Activated CD8-positive, alpha-beta T cell treated with anti-CD3 and anti-CD28 coated beads for 36 hours (primary cell): Measurements from ENCODE around the gene CD247. TPM values are rescaled to one million over a fixed set of nuclear protein-coding genes. Genes with fewer than 3 reads are reported as not detected.

Experiments
- ATAC-seq: fragments of 200-7000 bp; cut with Tn5 transposase; one replicate; pipeline ENCODE4 v1.10.0; 2021; ENCODE audit warnings: mild to moderate bottlenecking, moderate library complexity
- CTCF ChIA-PET: fragments of 350-600 bp; sonication (Branson Sonifier 250); formaldehyde crosslinking; loops from one replicate; lab custom pipeline; 2021; ENCODE audit warnings: antibody characterized with exemption; lab: Charles Lee
- POLR2A ChIA-PET: fragments of 350-600 bp; sonication (Branson Sonifier 250); formaldehyde crosslinking; loops from one replicate; lab custom pipeline; 2021; ENCODE audit warnings: antibody characterized with exemption; lab: Charles Lee
- DNase-seq: peaks from one replicate; pipeline ENCODE4 v3.0.0-alpha.2; 2020
- H3K27ac Mint-ChIP-seq: one replicate; pipeline ENCODE4 v1.8.0; 2021; ENCODE audit warnings: mild to moderate bottlenecking, mixed read lengths
- H3K27me3 Mint-ChIP-seq: one replicate; pipeline ENCODE4 v1.8.0; 2021; ENCODE audit warnings: mixed read lengths
- H3K36me3 Mint-ChIP-seq: one replicate; pipeline ENCODE4 v1.8.0; 2021; ENCODE audit warnings: low read depth, mixed read lengths
- H3K4me1 Mint-ChIP-seq: one replicate; pipeline ENCODE4 v1.8.0; 2021; ENCODE audit warnings: low read depth, mixed read lengths
- H3K4me3 Mint-ChIP-seq: one replicate; pipeline ENCODE4 v1.8.0; 2021; ENCODE audit warnings: mild to moderate bottlenecking, moderate library complexity, mixed read lengths
- H3K9me3 Mint-ChIP-seq: one replicate; pipeline ENCODE4 v1.8.0; 2021; ENCODE audit warnings: mixed read lengths
- CTCF ChIP-seq: fragments of 200-600 bp; IDR thresholded peaks from one replicate; pipeline ENCODE4 v1.8.0; 2022; ENCODE audit warnings: antibody characterized with exemption, mild to moderate bottlenecking
- intact Hi-C: fragments of 100-400 bp; cut with micrococcal nuclease; formaldehyde crosslinking; loops from one replicate; pipeline ENCODE4 v1.10.0; 2022
- total RNA-seq, 2 experiments: library from RNA; stranded (reverse); gene quantifications; one replicate each; pipeline ENCODE4 v1.2.3, GENCODE V29; 2021

CD247 gene
- total RNA-seq, 2 experiments from 2014 or later, result 224 to 229 TPM

GRCh38 chr1:167546935-167547334 lies 28.6 kb upstream of the CD247 start:
- peaks cover 5% of the 10 kb centered on the region for H3K36me3 Mint-ChIP-seq
- H3K9me3 Mint-ChIP-seq, result no peaks in the 10 kb centered on the region
- H3K4me3 Mint-ChIP-seq, result no peak overlapping the region
- peaks cover 24% of the 10 kb centered on the region for H3K4me1 Mint-ChIP-seq
- H3K27me3 Mint-ChIP-seq, result no peaks in the 10 kb centered on the region
- DNase-seq (no peak), ATAC-seq (no peak)
- intact Hi-C loops, result no loop called here
- H3K27ac Mint-ChIP-seq, result no peak overlapping the region
- TF ChIP-seq CTCF, result no peak
- ChIA-PET POLR2A (no interaction called here), CTCF (interaction anchor here (2.0 kb wide), 1 partner anchor 9 kb away, joined by 9 read pairs; no protein-coding TSS in a partner anchor)

DNA sequence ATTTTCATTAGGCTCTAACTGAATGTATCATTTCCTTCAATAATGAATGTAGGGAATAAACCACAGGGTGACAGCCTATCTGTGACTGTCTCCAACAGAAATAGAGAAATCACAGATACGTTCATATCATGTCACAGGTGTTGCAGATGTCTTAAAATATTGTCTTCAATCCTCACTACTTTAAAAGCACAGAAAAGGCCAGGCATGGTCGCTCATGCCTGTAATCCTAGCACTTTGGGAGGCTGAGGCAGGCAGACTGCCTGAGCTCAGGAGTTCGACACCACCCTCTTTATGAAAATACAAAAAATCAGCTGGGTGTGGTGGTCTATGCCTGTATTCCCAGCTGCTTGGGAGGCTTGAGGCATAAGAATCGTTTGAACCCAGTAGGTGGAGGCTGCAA lies 27.0 kb upstream of the CD247 start:
- Mint-ChIP-seq H3K9me3 (no peaks in the 10 kb centered on the region), H3K4me3 (no peak overlapping the region), H3K27me3 (no peaks in the 10 kb centered on the region), H3K4me1 (peaks cover 23% of the 10 kb centered on the region), H3K27ac (no peak overlapping the region), H3K36me3 (peaks cover 5% of the 10 kb centered on the region)
- DNase-seq, result no peak
- no peak for TF ChIP-seq CTCF
- intact Hi-C loops, result no loop called here
- CTCF ChIA-PET, result interaction anchor here (2.0 to 7.6 kb wide), 2 partner anchors 11 to 15 kb away, joined by 9 to 94 read pairs; no protein-coding TSS in a partner anchor
- POLR2A ChIA-PET, result interaction anchor here (1.2 kb wide), 1 partner anchor 19 kb away, joined by 3 read pairs; no protein-coding TSS in a partner anchor
- ATAC-seq, result no peak

- Mint-ChIP-seq H3K27me3 (no peaks in the 10 kb centered on the region), H3K4me3 (no peak overlapping the region), H3K9me3 (no peaks in the 10 kb centered on the region), H3K27ac (no peak overlapping the region), H3K4me1 (peaks cover 25% of the 10 kb centered on the region), H3K36me3 (peaks cover 5% of the 10 kb centered on the region)
- no peak for TF ChIP-seq CTCF
- DNase-seq, result peak; percentile 33
- intact Hi-C loops, result no loop called here
- CTCF ChIA-PET, result interaction anchor here (0.8 to 7.6 kb wide), 3 partner anchors 15 to 107 kb away, joined by 3 to 94 read pairs (median 3); no protein-coding TSS in a partner anchor
- POLR2A ChIA-PET, result interaction anchor here (1.2 kb wide), 1 partner anchor 18 kb away, joined by 3 read pairs; no protein-coding TSS in a partner anchor
- no peak for ATAC-seq
Measured at GRCh38 chr1:167544447-167545093, 26.2 kb upstream of the CD247 start.

DNA sequence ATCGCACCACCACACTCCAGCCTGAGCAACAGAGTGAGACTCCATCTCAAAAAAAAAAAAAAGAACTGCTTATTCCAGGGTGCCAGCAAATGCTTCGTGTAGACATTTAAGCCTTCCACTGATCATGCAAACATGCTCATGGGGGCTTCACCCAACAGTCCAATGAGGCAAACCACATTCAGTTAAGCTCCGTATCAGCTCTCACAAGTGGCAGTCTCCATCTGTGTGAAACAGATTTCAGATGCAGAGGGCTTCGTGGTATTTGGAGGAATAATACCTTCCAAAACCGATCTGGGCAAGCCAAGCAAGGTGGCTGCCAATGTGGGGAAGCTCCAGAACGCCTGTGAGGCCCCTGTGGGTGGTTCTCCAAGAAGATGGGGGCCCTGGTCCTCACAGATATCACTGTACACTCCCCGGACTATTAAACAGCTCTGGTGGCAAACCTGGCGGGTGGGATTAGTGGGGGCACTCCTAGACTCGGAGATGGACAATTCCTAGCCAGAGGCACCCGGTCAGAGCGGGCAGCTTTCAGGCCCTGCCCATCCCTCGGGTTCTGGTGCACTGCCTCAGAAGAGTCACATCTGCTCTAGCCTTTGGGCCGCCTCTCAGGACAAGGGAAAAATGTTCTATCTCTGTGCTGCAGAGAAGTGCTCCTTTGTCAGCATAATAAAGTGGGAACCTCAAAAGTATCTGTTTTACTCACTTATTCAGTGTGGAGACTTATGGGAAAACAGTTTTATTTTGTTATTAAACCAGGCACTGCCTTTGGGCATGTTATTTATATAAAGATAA lies 25.1 kb upstream of the CD247 start:
- Mint-ChIP-seq H3K9me3 (no peaks in the 10 kb centered on the region), H3K4me1 (peaks cover 31% of the 10 kb centered on the region), H3K27ac (no peak overlapping the region), H3K36me3 (peaks cover 5% of the 10 kb centered on the region), H3K4me3 (no peak overlapping the region), H3K27me3 (no peaks in the 10 kb centered on the region)
- POLR2A ChIA-PET, result no interaction called here
- intact Hi-C loops, result no loop called here
- DNase-seq (no peak), ATAC-seq (no peak)
- CTCF ChIA-PET, result interaction anchor here (1.0 to 7.6 kb wide), 4 partner anchors 13 to 145 kb away, joined by 5 to 94 read pairs (median 22); no protein-coding TSS in a partner anchor
- TF ChIP-seq CTCF, result no peak
